Gastrocnemius medialis (tissue), 4 donors: ENCODE measurements around the gene MRPS18C.

Experiments
- POLR2A ChIP-seq, 2 donors: fragments of 450-650 bp; IDR thresholded peaks; one replicate each; pipeline ENCODE4 v1.6.1; 2017; ENCODE audit warnings: antibody characterized with exemption in 2 of 2, mild to moderate bottlenecking in 2 of 2, moderate library complexity in 2 of 2
- TF ChIP-seq, protein P1 (sequence below), 5 experiments: fragments of 450-650 bp in 3 of 5; fragments of 200-600 bp in 2 of 5; sonication (generic) in 2 of 5; IDR thresholded peaks in 4 of 5; conservative IDR thresholded peaks in 1 of 5; 1 replicate in 4 of 5; 2 replicates in 1 of 5; pipeline ENCODE4 v1.5.1; 2016 to 2019; ENCODE audit warnings: antibody characterized with exemption in 5 of 5, mild to moderate bottlenecking in 3 of 5, moderate library complexity in 3 of 5

DNA sequence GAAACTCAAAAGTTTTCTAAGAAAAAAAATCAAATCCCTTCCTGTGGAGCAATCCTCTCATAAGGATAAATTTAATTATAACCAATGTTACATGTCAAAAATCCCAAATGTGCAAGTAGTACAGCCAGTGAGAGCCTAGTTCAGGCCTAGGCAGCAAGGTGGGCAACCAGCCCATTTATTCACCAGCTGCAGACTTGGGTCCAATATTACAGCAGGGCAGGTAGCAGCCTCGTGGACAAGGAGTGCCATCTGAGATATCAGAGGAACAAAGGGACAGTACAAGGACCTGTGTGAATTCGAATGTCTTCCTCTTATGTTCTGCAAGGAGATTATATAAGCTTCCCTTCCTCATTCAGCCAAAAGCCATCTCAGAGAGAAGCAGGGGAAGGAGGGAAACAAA lies 6.8 kb upstream of the MRPS18C start:
- TF ChIP-seq, protein P1, sequence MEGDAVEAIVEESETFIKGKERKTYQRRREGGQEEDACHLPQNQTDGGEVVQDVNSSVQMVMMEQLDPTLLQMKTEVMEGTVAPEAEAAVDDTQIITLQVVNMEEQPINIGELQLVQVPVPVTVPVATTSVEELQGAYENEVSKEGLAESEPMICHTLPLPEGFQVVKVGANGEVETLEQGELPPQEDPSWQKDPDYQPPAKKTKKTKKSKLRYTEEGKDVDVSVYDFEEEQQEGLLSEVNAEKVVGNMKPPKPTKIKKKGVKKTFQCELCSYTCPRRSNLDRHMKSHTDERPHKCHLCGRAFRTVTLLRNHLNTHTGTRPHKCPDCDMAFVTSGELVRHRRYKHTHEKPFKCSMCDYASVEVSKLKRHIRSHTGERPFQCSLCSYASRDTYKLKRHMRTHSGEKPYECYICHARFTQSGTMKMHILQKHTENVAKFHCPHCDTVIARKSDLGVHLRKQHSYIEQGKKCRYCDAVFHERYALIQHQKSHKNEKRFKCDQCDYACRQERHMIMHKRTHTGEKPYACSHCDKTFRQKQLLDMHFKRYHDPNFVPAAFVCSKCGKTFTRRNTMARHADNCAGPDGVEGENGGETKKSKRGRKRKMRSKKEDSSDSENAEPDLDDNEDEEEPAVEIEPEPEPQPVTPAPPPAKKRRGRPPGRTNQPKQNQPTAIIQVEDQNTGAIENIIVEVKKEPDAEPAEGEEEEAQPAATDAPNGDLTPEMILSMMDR (IDR thresholded peaks at IDR 0.05 in 4 of 5, conservative IDR thresholded peaks at IDR 0.05 in 1 of 5), result no peak
- TF ChIP-seq POLR2A (IDR thresholded peaks at IDR 0.05), result no peak
